GM18526 (cell line): ENCODE measurements around the gene NDNF.

Experiments used
- POLR2A ChIP-seq: IDR thresholded peaks from 3 replicates; pipeline ENCODE4 v1.6.1; 2011; ENCODE audit not compliant: insufficient read length; ENCODE audit errors: extremely low read depth

The NDNF gene

DNA sequence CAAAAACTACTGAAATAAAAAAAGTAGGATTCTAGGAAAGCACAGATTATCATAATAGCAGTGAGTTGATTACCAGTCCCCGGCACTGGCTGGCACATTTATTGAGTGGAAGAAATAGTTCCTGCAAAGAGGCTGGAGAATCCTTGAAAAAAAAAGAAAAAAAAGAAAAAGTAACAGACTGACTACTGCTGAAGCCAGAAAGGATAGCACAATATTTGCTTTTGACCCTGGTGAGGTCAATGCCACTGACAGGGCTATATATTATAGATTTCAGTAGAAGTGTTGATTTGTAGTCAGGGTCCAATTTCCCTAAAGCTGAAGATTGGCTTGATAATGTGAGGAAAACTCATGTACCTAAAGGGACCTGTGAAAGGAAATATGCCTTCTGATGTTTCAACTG lies 64.7 kb downstream of the NDNF start:
- TF ChIP-seq POLR2A = no peak

GRCh38 chr4:121003863-121004262 lies 68.5 kb downstream of the NDNF start:
- TF ChIP-seq POLR2A = no peak

DNA sequence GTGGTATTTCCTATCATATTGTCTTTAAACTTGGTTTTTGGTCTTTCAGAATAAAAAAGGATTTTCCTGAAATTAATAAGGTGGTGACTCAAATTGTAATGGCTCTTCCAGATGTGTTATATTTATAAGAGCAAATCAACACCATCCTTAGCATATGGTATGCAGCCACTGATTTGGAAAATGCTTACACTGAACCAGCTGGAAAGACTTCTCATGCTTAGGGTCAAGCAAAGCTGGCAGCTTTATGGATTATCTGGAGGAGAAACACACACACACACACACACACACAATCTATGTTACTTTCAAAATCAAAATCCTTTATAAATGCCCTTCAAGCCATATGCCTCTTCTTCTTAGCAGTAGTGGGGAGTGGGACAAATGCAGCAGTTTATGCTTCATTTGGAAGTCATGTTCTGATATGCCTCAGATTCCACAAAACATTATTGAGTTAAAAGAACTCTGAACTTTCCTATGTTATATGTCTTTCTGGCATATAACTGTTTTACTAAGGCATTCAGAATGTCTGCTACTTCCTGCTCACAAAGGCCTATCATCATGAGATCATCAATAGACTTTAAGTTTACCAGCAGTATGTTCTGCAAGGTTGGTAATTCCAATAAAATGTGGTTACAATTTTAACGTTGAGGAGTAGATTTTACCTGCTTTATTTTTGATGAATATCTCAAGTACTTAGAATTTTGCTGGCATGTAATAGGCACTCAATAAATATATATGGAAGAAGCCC lies 76.9 kb downstream of the NDNF start:
- TF ChIP-seq POLR2A = no peak

DNA sequence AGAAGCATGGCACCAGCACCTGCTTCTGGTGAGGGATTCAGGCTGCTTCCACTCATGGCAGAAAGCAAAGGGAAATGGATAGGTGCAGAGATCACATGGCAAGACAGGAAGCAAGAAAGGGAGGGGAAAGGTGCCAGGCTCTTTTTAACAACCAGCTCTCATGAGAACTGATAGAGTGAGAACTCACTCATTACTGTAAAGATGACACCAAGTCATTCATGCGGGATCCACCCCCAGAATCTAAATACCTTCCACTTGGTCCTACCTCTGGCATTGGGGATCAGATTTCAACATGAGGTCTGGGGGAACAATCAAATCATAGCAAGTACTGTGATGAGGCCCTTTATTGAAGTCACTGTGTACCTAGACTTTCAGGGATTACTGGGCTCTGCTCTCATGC lies 77.8 kb downstream of the NDNF start:
- TF ChIP-seq POLR2A = no peak

GRCh38 chr4:120991885-120992284 lies 80.5 kb downstream of the NDNF start:
- TF ChIP-seq POLR2A = no peak

- no peak for TF ChIP-seq POLR2A
These were observed 82.1 kb downstream of the NDNF start for GRCh38 chr4:120990246-120990645.
